H1 (cell line): ENCODE data around the gene KCNS3. TPM values are rescaled to one million over a fixed set of nuclear protein-coding genes. Genes with fewer than 3 reads are reported as not detected.

Experiments
- ATF2 ChIP-seq: IDR thresholded peaks from 2 replicates; pipeline ENCODE4 v1.6.1; 2012; ENCODE audit warnings: low read length, inconsistent platforms
- BRCA1 ChIP-seq: IDR thresholded peaks from 2 replicates; pipeline ENCODE4 v1.6.1; 2012; ENCODE audit warnings: low read depth, low read length, improper control_type of control experiment
- CHD7 ChIP-seq: fragments of 300-600 bp; sonication (generic); IDR thresholded peaks from 2 replicates; pipeline ENCODE4 v1.7.1; 2012; ENCODE audit warnings: low read length, moderate library complexity, mild to moderate bottlenecking, inconsistent platforms; ENCODE audit not compliant: insufficient replicate concordance
- CREB1 ChIP-seq: IDR thresholded peaks from 2 replicates; pipeline ENCODE4 v1.6.1; 2012; ENCODE audit warnings: inconsistent platforms
- HDAC2 ChIP-seq, 2 experiments: fragments of 300-600 bp in 1 of 2; sonication (generic) in 1 of 2; IDR thresholded peaks; 2 replicates each; pipeline ENCODE4 v1.6.1; 2011 to 2012; ENCODE audit warnings: low read depth in 2 of 2, low read length in 2 of 2, mild to moderate bottlenecking in 2 of 2, moderate library complexity in 2 of 2, borderline replicate concordance in 1 of 2, inconsistent platforms in 1 of 2
- KDM1A ChIP-seq: fragments of 200-600, 300-600 bp; sonication (generic); IDR thresholded peaks from 2 replicates; pipeline ENCODE4 v1.7.1; 2016; ENCODE audit warnings: mild to moderate bottlenecking, low read length, borderline replicate concordance
- MAX ChIP-seq: IDR thresholded peaks from 2 replicates; pipeline ENCODE4 v1.6.1; 2012; ENCODE audit warnings: inconsistent platforms
- RAD21 ChIP-seq, 2 experiments: IDR thresholded peaks in 1 of 2; conservative IDR thresholded peaks in 1 of 2; 2 replicates each; pipeline ENCODE4 v1.6.1; 2011; ENCODE audit warnings: low read depth in 2 of 2, low read length in 2 of 2, improper control_type of control experiment in 1 of 2, inconsistent platforms in 1 of 2, mild to moderate bottlenecking in 1 of 2, moderate library complexity in 1 of 2
- SIRT6 ChIP-seq: IDR thresholded peaks from one replicate; pipeline ENCODE4 v1.7.1; 2012; ENCODE audit warnings: low read length, inconsistent platforms
- TEAD4 ChIP-seq: IDR thresholded peaks from 2 replicates; pipeline ENCODE4 v1.6.1; 2012; ENCODE audit warnings: low read depth, low read length, inconsistent platforms, mixed read lengths
- polyA plus RNA-seq, 7 experiments: library from polyadenylated mRNA; depleted of rRNA in 3 of 7; stranded (reverse) in 5 of 7; unstranded in 2 of 7; fragments of >200 nt in 5 of 7; fragments of 200-250 nt in 2 of 7; gene quantifications; 1 replicate in 5 of 7; 2 replicates in 1 of 7; 4 replicates in 1 of 7; pipeline versions ENCODE4 v1.2.1 to v1.2.3, GENCODE V29; 2011 to 2013; ENCODE audit warnings: missing spikeins in 2 of 7, mixed read lengths in 2 of 7
- total RNA-seq: library from RNA; stranded (reverse); fragmentation: NEBNext Ultra II Directional; extraction: Animal tissue kit (Norgen Biotek cat#: 25700); gene quantifications from 2 replicates; pipeline ENCODE4 v1.2.1, GENCODE V29; 2021

KCNS3 gene
- total and polyA plus RNA-seq, 2 of the 8 experiments (the other 6 are each of a cell fraction or from before 2014, with no cell fraction given) = 22.7 to 23.0 TPM

- TF ChIP-seq CHD7 (no peak), BRCA1 (no peak), RAD21 (IDR thresholded peaks at IDR 0.05 in 1 of 2, conservative IDR thresholded peaks at IDR 0.05 in 1 of 2; ENCODE audit: low read depth in 2 of 2, low read length in 2 of 2) (no peak), HDAC2 (IDR thresholded peaks at IDR 0.05; ENCODE audit: borderline replicate concordance in 1 of 2, low read depth in 2 of 2, low read length in 2 of 2) (no peak), TEAD4 (no peak), SIRT6 (no peak), ATF2 (no peak), CREB1 (no peak), KDM1A (no peak), MAX (no peak)
These were observed 29.2 kb upstream of the KCNS3 start (continued) for GRCh38 chr2:17849275-17849674.
